ENCODE measurements around the gene ENTPD6. TPM values are rescaled to one million over a fixed set of nuclear protein-coding genes. Genes with fewer than 3 reads are reported as not detected.
"Not testable (repeated sequence)": the region's sequence is repeated elsewhere in the genome, so short reads cannot be mapped to it uniquely, and the experiment has no call there.

ENTPD6 gene
- total RNA-seq, 2 experiments from 2014 or later: 47.7 to 48.2 TPM

- Mint-ChIP-seq H3K9me3 (no peaks in the 10 kb centered on the region), H3K27ac (no peak overlapping the region), H3K36me3 (ENCODE audit: low read depth) (peaks cover 20% of the 10 kb centered on the region), H3K4me1 (peaks cover 7% of the 10 kb centered on the region), H3K27me3 (no peaks in the 10 kb centered on the region), H3K4me3 (no peak overlapping the region)
- CTCF ChIA-PET: interaction anchor here (0.7 kb wide), 1 partner anchor 268 kb away, joined by 3 read pairs; no protein-coding TSS in a partner anchor
- no peak for DNase-seq
- POLR2A ChIA-PET: interaction anchor here (0.9 kb wide), 1 partner anchor 8 kb away, joined by 3 read pairs; the partner anchor contains the start of gene PYGB
Observed at GRCh38 chr20:25256226-25256859, 60.8 kb downstream of the ENTPD6 start.

- Mint-ChIP-seq H3K4me3 (no peak overlapping the region), H3K9me3 (no peaks in the 10 kb centered on the region), H3K27ac (no peak overlapping the region), H3K27me3 (no peaks in the 10 kb centered on the region), H3K36me3 (ENCODE audit: low read depth) (peaks cover 27% of the 10 kb centered on the region), H3K4me1 (peaks cover 4% of the 10 kb centered on the region)
- ChIA-PET CTCF (no interaction called here), POLR2A (interaction anchor here (0.9 kb wide), 1 partner anchor 9 kb away, joined by 3 read pairs; the partner anchor contains the start of gene PYGB)
- no peak for DNase-seq
Observed at GRCh38 chr20:25257130-25257529, 61.6 kb downstream of the ENTPD6 start.

GRCh38 chr20:25257756-25258475, 62.4 kb downstream of the ENTPD6 start:
- peaks cover 2% of the 10 kb centered on the region for H3K4me1 Mint-ChIP-seq
- CTCF ChIA-PET: no interaction called here
- POLR2A ChIA-PET: no interaction called here
- H3K36me3 Mint-ChIP-seq (ENCODE audit: low read depth): peaks cover 31% of the 10 kb centered on the region
- no peak overlapping the region for H3K27ac Mint-ChIP-seq
- H3K27me3 Mint-ChIP-seq: no peaks in the 10 kb centered on the region
- DNase-seq: no peak
- no peak overlapping the region for H3K4me3 Mint-ChIP-seq
- H3K9me3 Mint-ChIP-seq: no peaks in the 10 kb centered on the region

GRCh38 chr20:25258476-25258805, 62.9 kb downstream of the ENTPD6 start:
- no peak for DNase-seq
- ChIA-PET POLR2A (no interaction called here), CTCF (no interaction called here)
- H3K4me3 Mint-ChIP-seq: no peak overlapping the region
- no peak overlapping the region for H3K27ac Mint-ChIP-seq
- H3K4me1 Mint-ChIP-seq: peaks cover 2% of the 10 kb centered on the region
- peaks cover 35% of the 10 kb centered on the region for H3K36me3 Mint-ChIP-seq (ENCODE audit: low read depth)
- H3K27me3 Mint-ChIP-seq: no peaks in the 10 kb centered on the region
- no peaks in the 10 kb centered on the region for H3K9me3 Mint-ChIP-seq

- Mint-ChIP-seq H3K4me3 (no peak overlapping the region), H3K27ac (no peak overlapping the region)
- POLR2A ChIA-PET: interaction anchor here (1.2 kb wide), 1 partner anchor 200 kb away, joined by 3 read pairs; the partner anchor contains the start of gene ACSS1
Observed at GRCh38 chr20:25258828-25259227, 63.3 kb downstream of the ENTPD6 start.

GRCh38 chr20:25259358-25259757, 63.8 kb downstream of the ENTPD6 start:
- POLR2A ChIA-PET: interaction anchor here (1.2 to 1.3 kb wide), 2 partner anchors 11 to 201 kb away, joined by 3 read pairs; partner anchors contain the start of gene ACSS1
- no peak for DNase-seq
- peaks cover 39% of the 10 kb centered on the region for H3K36me3 Mint-ChIP-seq (ENCODE audit: low read depth)
- peaks cover 2% of the 10 kb centered on the region for H3K4me1 Mint-ChIP-seq
- H3K4me3 Mint-ChIP-seq: no peak overlapping the region
- H3K27me3 Mint-ChIP-seq: no peaks in the 10 kb centered on the region
- CTCF ChIA-PET: no interaction called here
- H3K27ac Mint-ChIP-seq: no peak overlapping the region
- H3K9me3 Mint-ChIP-seq: no peaks in the 10 kb centered on the region

More at GRCh38 chr20:25258828-25259227, 63.3 kb downstream of the ENTPD6 start:
- CTCF ChIA-PET: no interaction called here
- no peaks in the 10 kb centered on the region for H3K9me3 Mint-ChIP-seq
- H3K27me3 Mint-ChIP-seq: no peaks in the 10 kb centered on the region
- no peak for DNase-seq
- peaks cover 2% of the 10 kb centered on the region for H3K4me1 Mint-ChIP-seq
- peaks cover 35% of the 10 kb centered on the region for H3K36me3 Mint-ChIP-seq (ENCODE audit: low read depth)

GRCh38 chr20:25259788-25260254, 64.3 kb downstream of the ENTPD6 start:
- Mint-ChIP-seq H3K27ac (no peak overlapping the region), H3K4me3 (no peak overlapping the region), H3K36me3 (ENCODE audit: low read depth) (peaks cover 43% of the 10 kb centered on the region), H3K27me3 (no peaks in the 10 kb centered on the region), H3K4me1 (peaks cover 2% of the 10 kb centered on the region), H3K9me3 (no peaks in the 10 kb centered on the region)
- POLR2A ChIA-PET: interaction anchor here (1.2 to 1.3 kb wide), 2 partner anchors 11 to 201 kb away, joined by 3 read pairs; partner anchors contain the start of gene ACSS1
- no peak for DNase-seq
- CTCF ChIA-PET: no interaction called here

GRCh38 chr20:25260770-25261437, 65.4 kb downstream of the ENTPD6 start:
- H3K4me1 Mint-ChIP-seq, H3K27ac Mint-ChIP-seq, H3K27me3 Mint-ChIP-seq, POLR2A ChIA-PET, CTCF ChIA-PET, H3K4me3 Mint-ChIP-seq, H3K9me3 Mint-ChIP-seq, DNase-seq: not testable (repeated sequence)
- H3K36me3 Mint-ChIP-seq (ENCODE audit: low read depth): peaks cover 43% of the 10 kb centered on the region

GRCh38 chr20:25269057-25269832, 73.7 kb downstream of the ENTPD6 start:
- POLR2A ChIA-PET: no interaction called here
- CTCF ChIA-PET: interaction anchor here (0.5 kb wide), 1 partner anchor 101 kb away, joined by 3 read pairs; no protein-coding TSS in a partner anchor
- Mint-ChIP-seq H3K27me3 (no peaks in the 10 kb centered on the region), H3K27ac (no peak overlapping the region), H3K4me3 (no peak overlapping the region), H3K36me3 (ENCODE audit: low read depth) (peaks cover 14% of the 10 kb centered on the region), H3K4me1 (no peaks in the 10 kb centered on the region), H3K9me3 (no peaks in the 10 kb centered on the region)
- DNase-seq: no peak

GRCh38 chr20:25269833-25270170, 74.3 kb downstream of the ENTPD6 start:
- no peaks in the 10 kb centered on the region for H3K27me3 Mint-ChIP-seq
- H3K4me1 Mint-ChIP-seq: no peaks in the 10 kb centered on the region
- DNase-seq: no peak
- CTCF ChIA-PET: no interaction called here
- H3K9me3 Mint-ChIP-seq: no peaks in the 10 kb centered on the region
- H3K27ac Mint-ChIP-seq: no peak overlapping the region
- POLR2A ChIA-PET: no interaction called here
- H3K36me3 Mint-ChIP-seq (ENCODE audit: low read depth): peaks cover 9% of the 10 kb centered on the region
- H3K4me3 Mint-ChIP-seq: no peak overlapping the region

- Mint-ChIP-seq H3K4me1 (no peaks in the 10 kb centered on the region), H3K27ac (no peak overlapping the region), H3K4me3 (no peak overlapping the region), H3K9me3 (no peaks in the 10 kb centered on the region), H3K36me3 (ENCODE audit: low read depth) (peaks cover 13% of the 10 kb centered on the region), H3K27me3 (no peaks in the 10 kb centered on the region)
- DNase-seq: no peak
- CTCF ChIA-PET: no interaction called here
- POLR2A ChIA-PET: no interaction called here
Observed at GRCh38 chr20:25270829-25271251, 75.3 kb downstream of the ENTPD6 start.

GRCh38 chr20:25271486-25272222, 76.1 kb downstream of the ENTPD6 start:
- H3K9me3 Mint-ChIP-seq: no peaks in the 10 kb centered on the region
- no peaks in the 10 kb centered on the region for H3K4me1 Mint-ChIP-seq
- CTCF ChIA-PET: no interaction called here
- peaks cover 13% of the 10 kb centered on the region for H3K36me3 Mint-ChIP-seq (ENCODE audit: low read depth)
- DNase-seq: no peak
- H3K27ac Mint-ChIP-seq: no peak overlapping the region
- no peaks in the 10 kb centered on the region for H3K27me3 Mint-ChIP-seq
- POLR2A ChIA-PET: no interaction called here
- no peak overlapping the region for H3K4me3 Mint-ChIP-seq
